CD4-positive, alpha-beta memory T cell (primary cell): ENCODE results near the gene IWS1. TPM values are rescaled to one million over a fixed set of nuclear protein-coding genes. Genes with fewer than 3 reads are reported as not detected.
"Not testable (repeated sequence)": the region's sequence is repeated elsewhere in the genome, so short reads cannot be mapped to it uniquely, and the experiment has no call there.

Experiments
- CTCF ChIA-PET: fragments of 350-600 bp; sonication (Branson Sonifier 250); formaldehyde crosslinking; loops from one replicate; lab custom pipeline; 2021; ENCODE audit warnings: inconsistent platforms; ENCODE audit not compliant: partially characterized antibody; lab: Charles Lee
- POLR2A ChIA-PET: fragments of 350-600 bp; sonication (Branson Sonifier 250); formaldehyde crosslinking; loops from one replicate; lab custom pipeline; 2021; ENCODE audit not compliant: partially characterized antibody; lab: Charles Lee
- DNase-seq, 5 donors: peaks; one replicate each; pipeline versions ENCODE4 v3.0.0 to v3.0.0-alpha.2; 2020 to 2022; ENCODE audit warnings: mixed read lengths in 1 of 5
- H3K27ac ChIP-seq: one replicate; pipeline ENCODE4 v1.7.0; 2013; ENCODE audit warnings: low read depth, low read length
- H3K27me3 ChIP-seq: 2 replicates; pipeline ENCODE4 v1.7.0; 2013; ENCODE audit warnings: mild to moderate bottlenecking, low read length, moderate library complexity; ENCODE audit not compliant: insufficient read depth
- H3K36me3 ChIP-seq: 2 replicates; pipeline ENCODE4 v1.7.0; 2013; ENCODE audit warnings: mild to moderate bottlenecking, low read length, moderate library complexity; ENCODE audit not compliant: insufficient read depth
- H3K4me1 ChIP-seq: 2 replicates; pipeline ENCODE4 v1.7.0; 2013; ENCODE audit warnings: mild to moderate bottlenecking, low read length, moderate library complexity; ENCODE audit not compliant: insufficient read depth
- H3K4me3 ChIP-seq, 2 donors: one replicate each; pipeline ENCODE4 v1.7.0; 2013; ENCODE audit warnings: low read length in 2 of 2, mild to moderate bottlenecking in 1 of 2
- H3K9me3 ChIP-seq, 2 donors: one replicate each; pipeline ENCODE4 v1.7.0; 2013; ENCODE audit warnings: low read length in 2 of 2, control low read depth in 1 of 2; ENCODE audit not compliant: control insufficient read depth in 1 of 2
- H3K27ac Mint-ChIP-seq, 7 donors: one replicate each; pipeline ENCODE4 v1.8.0; 2020 to 2021; ENCODE audit warnings: mixed read lengths in 7 of 7, mild to moderate bottlenecking in 6 of 7, inconsistent platforms in 3 of 7, moderate library complexity in 3 of 7
- H3K27me3 Mint-ChIP-seq, 2 donors: one replicate each; pipeline ENCODE4 v1.8.0; 2020 to 2021; ENCODE audit warnings: mixed read lengths in 2 of 2
- H3K36me3 Mint-ChIP-seq, 2 donors: one replicate each; pipeline ENCODE4 v1.8.0; 2020 to 2021; ENCODE audit warnings: mixed read lengths in 2 of 2, inconsistent platforms in 1 of 2, mild to moderate bottlenecking in 1 of 2
- H3K4me1 Mint-ChIP-seq, 4 donors: one replicate each; pipeline ENCODE4 v1.8.0; 2020 to 2021; ENCODE audit warnings: mixed read lengths in 4 of 4, mild to moderate bottlenecking in 1 of 4
- H3K4me3 Mint-ChIP-seq, 8 donors: one replicate each; pipeline ENCODE4 v1.8.0; 2020 to 2021; ENCODE audit warnings: mixed read lengths in 8 of 8, mild to moderate bottlenecking in 7 of 8, moderate library complexity in 6 of 8, inconsistent platforms in 3 of 8
- H3K9me3 Mint-ChIP-seq, 8 donors: one replicate each; pipeline ENCODE4 v1.8.0; 2020 to 2021; ENCODE audit warnings: mixed read lengths in 8 of 8, mild to moderate bottlenecking in 5 of 8, inconsistent platforms in 3 of 8, moderate library complexity in 1 of 8
- intact Hi-C: fragments of 100-400 bp; cut with micrococcal nuclease; formaldehyde crosslinking; loops from one replicate; pipeline ENCODE4 v1.15.1; 2023
- polyA plus RNA-seq, 2 donors: library from polyadenylated mRNA; unstranded; fragments of 300-500 nt; fragmentation: Illumina TruSeq; gene quantifications; one replicate each; pipeline ENCODE4 v1.2.3, GENCODE V29; 2021
- total RNA-seq, 2 experiments: library from RNA; stranded (reverse); gene quantifications; one replicate each; pipeline ENCODE4 v1.2.3, GENCODE V29; 2021

Gene IWS1
- total and polyA plus RNA-seq, 4 experiments from 2014 or later, result 4.4 to 59.7 (median 47.4) TPM

DNA sequence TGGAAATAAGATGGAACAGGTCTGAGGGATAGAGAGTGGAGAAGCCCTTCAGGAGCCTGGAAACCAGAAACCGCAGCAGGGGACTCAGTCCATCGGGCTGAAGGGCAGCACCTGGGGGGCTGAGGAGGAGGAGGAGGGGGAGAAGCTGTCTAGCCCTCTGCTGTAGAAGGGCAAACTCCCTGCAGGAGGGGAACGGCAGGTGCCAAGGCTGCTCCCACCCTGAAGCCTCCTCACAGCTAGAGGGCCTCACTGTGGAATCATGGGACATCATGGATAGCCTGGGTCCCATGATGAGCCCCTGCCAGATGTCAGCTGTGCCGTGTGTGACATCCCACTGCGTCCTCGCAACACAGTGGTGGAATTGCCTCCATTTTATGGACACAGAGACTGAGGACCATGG lies 9.6 kb upstream of the IWS1 start:
- ChIA-PET CTCF (interaction anchor here (1.6 kb wide), 1 partner anchor 8 kb away, joined by 4 read pairs; no protein-coding TSS in a partner anchor), POLR2A (no interaction called here)
- Histone ChIP-seq H3K9me3 (no peaks in the 10 kb centered on the region), H3K27ac (no peak overlapping the region), H3K27me3 (no peaks in the 10 kb centered on the region), H3K36me3 (no peaks in the 10 kb centered on the region), H3K4me3 (no peak overlapping the region), H3K4me1 (no peaks in the 10 kb centered on the region)
- Mint-ChIP-seq H3K27me3 (peaks cover 3 to 9% of the 10 kb centered on the region in 2 donors), H3K4me1 (no peaks in the 10 kb centered on the region), H3K36me3 (no peaks in the 10 kb centered on the region), H3K4me3 (no peak overlapping the region), H3K27ac (peak overlapping the region in 1 of 7 donors; percentile 36), H3K9me3 (no peaks in the 10 kb centered on the region)
- DNase-seq, result no peak
- intact Hi-C loops, result no loop called here

DNA sequence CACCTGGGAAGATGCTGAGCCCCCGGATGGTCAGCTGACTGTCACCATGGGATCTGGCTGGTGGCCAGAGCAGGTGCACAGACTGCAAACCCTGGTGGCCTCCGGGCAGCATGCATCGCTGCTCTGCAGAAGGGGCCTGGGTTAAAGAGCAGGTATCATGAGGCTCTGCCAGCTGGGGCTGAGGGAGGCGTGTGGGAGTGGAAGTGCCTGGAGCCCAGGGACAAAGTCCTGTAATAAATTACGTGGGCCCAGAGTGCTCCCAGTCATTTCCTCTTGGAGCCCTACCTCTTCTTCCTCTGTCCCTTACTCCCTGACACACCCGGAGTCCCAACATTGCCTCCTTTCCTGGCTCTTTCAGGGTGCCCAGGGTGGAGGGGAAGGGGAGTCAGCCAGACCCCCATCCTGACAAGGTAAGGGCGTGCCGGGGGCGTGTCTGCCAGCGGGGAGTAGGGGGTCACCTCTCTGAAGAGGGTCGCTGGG lies 9.2 kb upstream of the IWS1 start, which contains the start of gene MYO7B:
MYO7B (plus strand) TSS at position 262 of the 480 bp plus-strand sequence. CDS start 24,040 bp downstream, outside the sequence.
- Histone ChIP-seq H3K4me3 (no peak within 1 kb of the TSS), H3K4me1 (no peaks in the 10 kb centered on the region), H3K27me3 (no peaks in the 10 kb centered on the region), H3K9me3 (no peaks in the 10 kb centered on the region), H3K36me3 (no peaks in the 10 kb centered on the region), H3K27ac (no peak within 1 kb of the TSS)
- no peaks in the 10 kb centered on the region for H3K9me3 Mint-ChIP-seq
- H3K4me3 Mint-ChIP-seq, result no peak within 1 kb of the TSS
- DNase-seq, result no peak
- POLR2A ChIA-PET, result no interaction called here
- CTCF ChIA-PET, result no interaction called here
- H3K27ac Mint-ChIP-seq, result peak within 1 kb of the TSS in 1 of 7 donors; percentile 36
- intact Hi-C loops, result no loop called here
- no peaks in the 10 kb centered on the region for H3K4me1 Mint-ChIP-seq
- peaks cover 3 to 7% of the 10 kb centered on the region in 2 donors for H3K27me3 Mint-ChIP-seq
- no peaks in the 10 kb centered on the region for H3K36me3 Mint-ChIP-seq

DNA sequence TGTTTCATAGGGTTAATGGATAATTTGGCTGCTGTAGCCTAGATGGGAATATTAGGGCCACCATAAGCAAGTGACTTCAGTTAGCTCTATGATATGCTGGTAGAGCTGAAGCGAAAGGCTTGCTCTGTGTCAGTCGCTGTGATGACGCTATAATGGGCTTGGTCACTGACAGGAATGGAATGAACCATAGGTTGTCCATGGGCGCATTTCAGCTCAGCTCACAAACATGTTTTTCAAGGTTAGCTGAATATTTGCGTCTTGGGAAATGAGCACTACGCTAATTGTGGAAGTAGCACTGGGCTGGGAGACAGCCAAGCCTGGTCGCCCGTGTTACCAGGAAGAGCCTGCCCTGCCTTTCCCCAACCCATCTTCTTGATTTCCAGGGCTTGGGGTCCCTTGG lies 6.0 kb upstream of the IWS1 start:
- ChIA-PET POLR2A (no interaction called here), CTCF (no interaction called here)
- H3K27ac Mint-ChIP-seq, result no peak overlapping the region
- no peaks in the 10 kb centered on the region for H3K36me3 Mint-ChIP-seq
- H3K4me3 Mint-ChIP-seq, result no peak overlapping the region
- Histone ChIP-seq H3K27me3 (no peaks in the 10 kb centered on the region), H3K27ac (no peak overlapping the region), H3K4me3 (no peak overlapping the region), H3K9me3 (no peaks in the 10 kb centered on the region), H3K36me3 (no peaks in the 10 kb centered on the region), H3K4me1 (peaks cover 7% of the 10 kb centered on the region)
- peaks cover 4 to 14% (median 7%) of the 10 kb centered on the region in 4 donors for H3K4me1 Mint-ChIP-seq
- no peak for DNase-seq
- peaks cover 0 to 2% (median 0%) of the 10 kb centered on the region in 8 donors for H3K9me3 Mint-ChIP-seq
- H3K27me3 Mint-ChIP-seq, result peaks cover 0 to 3% of the 10 kb centered on the region in 2 donors
- intact Hi-C loops, result no loop called here

DNA sequence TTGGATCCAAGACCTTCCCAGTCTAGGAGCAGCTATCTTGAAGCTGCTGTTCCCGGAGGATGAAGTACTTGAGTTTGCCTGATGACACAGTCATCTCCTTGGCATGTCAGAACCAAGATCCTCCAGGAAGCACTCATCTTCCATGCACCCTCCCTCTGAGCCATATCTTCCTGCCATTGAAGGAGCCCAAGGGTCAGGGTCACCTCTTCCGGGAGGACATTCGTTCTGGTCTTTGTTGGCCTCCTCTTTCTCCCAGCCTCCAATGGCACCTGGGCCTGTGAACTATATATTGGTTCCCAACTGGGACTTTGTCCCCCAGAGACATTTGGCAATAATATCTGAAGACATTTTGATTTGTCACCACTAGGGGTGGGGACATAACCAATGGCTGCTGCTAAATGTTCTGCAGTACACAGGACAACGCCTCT lies 4.9 kb upstream of the IWS1 start:
- no peak overlapping the region for H3K27ac ChIP-seq
- no peaks in the 10 kb centered on the region for H3K36me3 ChIP-seq
- H3K27me3 Mint-ChIP-seq, result no peaks in the 10 kb centered on the region
- CTCF ChIA-PET, result no interaction called here
- H3K4me1 Mint-ChIP-seq, result peaks cover 9 to 24% (median 11%) of the 10 kb centered on the region in 4 donors
- H3K9me3 Mint-ChIP-seq, result peaks cover 0 to 6% (median 0%) of the 10 kb centered on the region in 8 donors
- H3K27me3 ChIP-seq, result no peaks in the 10 kb centered on the region
- no peak for DNase-seq
- no peak overlapping the region for H3K27ac Mint-ChIP-seq
- intact Hi-C loops, result no loop called here
- H3K36me3 Mint-ChIP-seq, result peaks cover 0 to 10% of the 10 kb centered on the region in 2 donors
- no peaks in the 10 kb centered on the region for H3K9me3 ChIP-seq
- H3K4me1 ChIP-seq, result peaks cover 10% of the 10 kb centered on the region
- POLR2A ChIA-PET, result no interaction called here
- H3K4me3 Mint-ChIP-seq, result no peak overlapping the region
- H3K4me3 ChIP-seq, result no peak overlapping the region

DNA sequence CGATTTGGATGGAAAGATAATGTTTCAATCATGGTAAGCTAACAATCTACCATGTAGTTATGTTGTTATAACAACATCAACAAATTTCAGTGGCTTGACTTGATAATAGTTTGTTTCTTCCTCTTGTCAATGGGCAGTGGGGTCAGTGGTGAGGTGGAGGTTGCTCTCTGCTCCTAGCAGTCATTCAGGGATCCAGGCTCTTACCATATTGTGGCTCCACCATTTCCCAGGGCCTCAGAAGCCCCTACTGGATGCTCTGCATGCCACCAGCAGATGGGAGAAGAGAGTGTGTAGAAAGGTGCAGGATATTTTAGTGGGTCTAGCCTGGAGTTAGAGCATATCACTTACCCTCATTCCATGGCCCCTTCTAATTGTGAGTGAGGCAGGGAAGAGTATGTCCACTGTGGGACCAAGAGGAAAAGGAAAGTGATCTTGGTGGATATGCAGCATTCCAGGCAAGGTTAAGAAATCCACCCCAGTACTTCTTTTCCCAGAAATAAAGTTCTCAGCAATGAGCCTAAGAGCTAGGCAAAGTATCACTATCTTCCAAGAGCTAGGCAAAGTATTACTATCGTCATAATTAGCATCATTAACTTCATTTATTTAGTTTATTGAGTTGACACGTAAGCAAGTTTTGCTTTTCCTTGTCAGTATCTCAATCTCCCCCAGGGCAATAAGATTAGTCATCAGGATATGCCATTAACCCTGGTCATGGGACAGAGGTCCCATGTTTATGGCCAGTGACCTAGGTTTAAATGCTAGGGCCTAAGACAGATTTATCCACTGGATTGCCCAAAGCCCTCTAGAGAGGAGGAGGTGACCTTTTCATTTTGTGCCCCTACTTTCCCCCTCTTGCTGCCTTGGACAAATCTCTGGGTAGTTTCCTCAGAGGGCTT lies 4.2 kb upstream of the IWS1 start:
- peak overlapping the region in 1 of 8 donors; percentile 32 for H3K4me3 Mint-ChIP-seq
- DNase-seq, result no peak
- Histone ChIP-seq H3K9me3 (no peaks in the 10 kb centered on the region), H3K4me3 (no peak overlapping the region), H3K4me1 (peaks cover 10% of the 10 kb centered on the region), H3K27me3 (no peaks in the 10 kb centered on the region), H3K27ac (no peak overlapping the region), H3K36me3 (no peaks in the 10 kb centered on the region)
- H3K27ac Mint-ChIP-seq, result no peak overlapping the region
- intact Hi-C loops, result no loop called here
- H3K9me3 Mint-ChIP-seq, result peaks cover 0 to 6% (median 0%) of the 10 kb centered on the region in 8 donors
- ChIA-PET CTCF (no interaction called here), POLR2A (no interaction called here)
- no peaks in the 10 kb centered on the region for H3K27me3 Mint-ChIP-seq
- peaks cover 9 to 30% (median 14%) of the 10 kb centered on the region in 4 donors for H3K4me1 Mint-ChIP-seq
- H3K36me3 Mint-ChIP-seq, result peaks cover 0 to 13% of the 10 kb centered on the region in 2 donors

DNA sequence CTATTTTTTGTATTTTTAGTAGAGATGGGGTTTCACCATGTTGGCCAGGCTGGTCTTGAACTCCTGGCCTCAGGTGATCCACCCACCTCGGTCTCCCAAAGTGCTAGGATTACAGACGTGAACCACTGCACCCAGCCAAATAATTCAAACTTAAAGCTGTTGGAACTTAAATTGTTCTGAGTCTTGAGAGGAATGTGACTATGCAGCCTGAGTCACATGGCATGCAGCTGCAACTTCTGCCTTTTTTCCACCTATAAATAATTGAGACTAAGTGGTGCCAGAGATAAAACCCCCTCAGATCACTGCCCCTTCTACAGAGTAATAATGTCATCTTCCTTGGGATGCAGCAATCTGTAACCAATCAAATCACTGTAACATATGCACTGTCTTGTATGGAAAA lies 3.1 kb upstream of the IWS1 start:
- H3K27me3 Mint-ChIP-seq, POLR2A ChIA-PET, H3K27me3 ChIP-seq, H3K4me3 ChIP-seq, H3K4me3 Mint-ChIP-seq, H3K9me3 ChIP-seq, H3K27ac ChIP-seq, H3K36me3 ChIP-seq, DNase-seq, H3K9me3 Mint-ChIP-seq: not testable (repeated sequence)
- CTCF ChIA-PET, result interaction anchor here (0.8 kb wide), 1 partner anchor 120 kb away, joined by 3 read pairs; no protein-coding TSS in a partner anchor
- peaks cover 16% of the 10 kb centered on the region for H3K4me1 ChIP-seq
- Mint-ChIP-seq H3K36me3 (peaks cover 0 to 16% of the 10 kb centered on the region in 2 donors), H3K4me1 (peaks cover 12 to 37% (median 18%) of the 10 kb centered on the region in 4 donors), H3K27ac (peak overlapping the region in 1 of 7 donors; percentile 77)
- intact Hi-C loops, result loop anchor here (10.0 kb wide), 1 partner anchor 445 kb away; no protein-coding TSS in a partner anchor

DNA sequence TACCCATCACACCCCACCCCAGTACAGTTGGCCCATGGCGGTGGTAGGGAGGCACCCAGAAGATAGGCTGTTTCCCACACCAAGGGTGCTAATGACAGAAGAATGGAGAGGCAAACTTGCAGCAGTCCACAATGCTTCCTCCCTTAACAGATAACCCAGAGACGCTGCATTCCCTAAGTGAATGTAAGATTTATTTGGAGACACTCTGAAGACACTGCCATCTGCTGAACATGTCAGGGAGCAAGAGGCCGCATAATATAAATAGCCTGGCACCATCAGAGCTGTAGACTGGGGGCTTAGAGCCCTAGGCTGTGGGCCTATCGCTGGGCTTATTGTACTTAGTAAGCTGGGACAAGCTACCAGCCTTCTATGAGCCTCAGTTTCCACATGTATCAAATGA lies 2.2 kb upstream of the IWS1 start:
- peaks cover 26% of the 10 kb centered on the region for H3K4me1 ChIP-seq
- ChIA-PET CTCF (interaction anchor here (0.8 to 1.2 kb wide), 3 partner anchors 8 to 447 kb away, joined by 3 to 4 read pairs (median 3); no protein-coding TSS in a partner anchor), POLR2A (interaction anchor here (1.1 to 1.2 kb wide), 2 partner anchors 10 to 174 kb away, joined by 3 to 4 read pairs; no protein-coding TSS in a partner anchor)
- H3K27me3 ChIP-seq, result no peaks in the 10 kb centered on the region
- Mint-ChIP-seq H3K4me1 (peaks cover 18 to 44% (median 24%) of the 10 kb centered on the region in 4 donors), H3K27ac (peak overlapping the region in 5 of 7 donors; percentile 43 to 98 (median 96)), H3K36me3 (peaks cover 3 to 21% of the 10 kb centered on the region in 2 donors), H3K27me3 (no peaks in the 10 kb centered on the region), H3K9me3 (peaks cover 0 to 6% (median 0%) of the 10 kb centered on the region in 8 donors), H3K4me3 (peak overlapping the region in 1 of 8 donors; percentile 2)
- intact Hi-C loops, result loop anchor here (10.0 kb wide), 1 partner anchor 444 kb away; no protein-coding TSS in a partner anchor
- H3K27ac ChIP-seq, result no peak overlapping the region
- no peaks in the 10 kb centered on the region for H3K36me3 ChIP-seq
- no peak overlapping the region for H3K4me3 ChIP-seq
- DNase-seq, result no peak
- no peaks in the 10 kb centered on the region for H3K9me3 ChIP-seq
